ENCODE results near the gene GLUD2. TPM values are rescaled to one million over a fixed set of nuclear protein-coding genes. Genes with fewer than 3 reads are reported as not detected.
"Not testable (repeated sequence)": the region's sequence is repeated elsewhere in the genome, so short reads cannot be mapped to it uniquely, and the experiment has no call there.

Gene GLUD2
- total RNA-seq (10 to 100 TPM; 11.3 to 24.3 TPM), polyA plus RNA-seq (1 to 10 TPM; 2.8 to 5.7 TPM)

DNA sequence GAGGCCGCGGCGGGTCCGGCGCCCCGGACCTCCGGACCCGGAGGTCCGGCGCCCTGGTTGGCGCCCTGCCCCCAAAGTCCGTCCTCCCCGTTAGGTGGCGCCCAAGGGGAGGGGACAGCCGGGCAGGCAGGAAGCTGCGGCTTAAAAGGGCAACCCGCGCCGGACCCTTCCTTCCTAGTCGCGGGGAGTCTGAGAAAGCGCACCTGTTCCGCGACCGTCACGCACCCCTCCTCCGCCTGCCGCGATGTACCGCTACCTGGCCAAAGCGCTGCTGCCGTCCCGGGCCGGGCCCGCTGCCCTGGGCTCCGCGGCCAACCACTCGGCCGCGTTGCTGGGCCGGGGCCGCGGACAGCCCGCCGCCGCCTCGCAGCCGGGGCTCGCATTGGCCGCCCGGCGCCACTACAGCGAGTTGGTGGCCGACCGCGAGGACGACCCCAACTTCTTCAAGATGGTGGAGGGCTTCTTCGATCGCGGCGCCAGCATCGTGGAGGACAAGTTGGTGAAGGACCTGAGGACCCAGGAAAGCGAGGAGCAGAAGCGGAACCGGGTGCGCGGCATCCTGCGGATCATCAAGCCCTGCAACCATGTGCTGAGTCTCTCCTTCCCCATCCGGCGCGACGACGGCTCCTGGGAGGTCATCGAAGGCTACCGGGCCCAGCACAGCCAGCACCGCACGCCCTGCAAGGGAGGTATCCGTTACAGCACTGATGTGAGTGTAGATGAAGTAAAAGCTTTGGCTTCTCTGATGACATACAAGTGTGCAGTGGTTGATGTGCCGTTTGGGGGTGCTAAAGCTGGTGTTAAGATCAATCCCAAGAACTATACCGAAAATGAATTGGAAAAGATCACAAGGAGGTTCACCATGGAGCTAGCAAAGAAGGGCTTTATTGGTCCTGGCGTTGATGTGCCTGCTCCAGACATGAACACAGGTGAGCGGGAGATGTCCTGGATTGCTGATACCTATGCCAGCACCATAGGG lies at the start of gene GLUD2:
Gene GLUD2, plus strand, starts transcription at position 170 of the 979 bp plus-strand sequence. Its CDS starts 75 bp downstream, at position 245.
- Histone ChIP-seq H3K9ac (ENCODE audit: low read depth in 1 of 2, low read length in 2 of 2) (peak within 1 kb of the TSS; percentile 21 to 28), H3K4me3 (ENCODE audit: low read depth in 1 of 3, low read length in 3 of 3) (peak within 1 kb of the TSS in 2 of 3 donors; percentile 60 to 62), H3K27ac (ENCODE audit: low read depth in 1 of 2, low read length in 2 of 2) (peak within 1 kb of the TSS in 1 of 2 donors; percentile 35)
- H3K36me3 ChIP-seq (ENCODE audit: control insufficient read depth in 4 of 4, insufficient read depth in 3 of 4, low read depth in 1 of 4, low read length in 3 of 4); H3K4me1 ChIP-seq (ENCODE audit: control insufficient read depth in 4 of 4, insufficient read depth in 4 of 4, low read length in 3 of 4); H3K9me3 ChIP-seq (ENCODE audit: control insufficient read depth in 4 of 4, low read length in 3 of 4); H3K27me3 ChIP-seq (ENCODE audit: control insufficient read depth in 4 of 4, insufficient read depth in 4 of 4, low read length in 3 of 4): not testable (repeated sequence)
- peak; percentile 52 for DNase-seq (ENCODE audit: low spot score)
- TF ChIP-seq HNF4A (conservative IDR thresholded peaks at IDR 0.05) (peak; percentile 43 to 48), RAD21 (IDR thresholded peaks at IDR 0.05) (peak; percentile 20)
- TF ChIP-seq, protein P1, sequence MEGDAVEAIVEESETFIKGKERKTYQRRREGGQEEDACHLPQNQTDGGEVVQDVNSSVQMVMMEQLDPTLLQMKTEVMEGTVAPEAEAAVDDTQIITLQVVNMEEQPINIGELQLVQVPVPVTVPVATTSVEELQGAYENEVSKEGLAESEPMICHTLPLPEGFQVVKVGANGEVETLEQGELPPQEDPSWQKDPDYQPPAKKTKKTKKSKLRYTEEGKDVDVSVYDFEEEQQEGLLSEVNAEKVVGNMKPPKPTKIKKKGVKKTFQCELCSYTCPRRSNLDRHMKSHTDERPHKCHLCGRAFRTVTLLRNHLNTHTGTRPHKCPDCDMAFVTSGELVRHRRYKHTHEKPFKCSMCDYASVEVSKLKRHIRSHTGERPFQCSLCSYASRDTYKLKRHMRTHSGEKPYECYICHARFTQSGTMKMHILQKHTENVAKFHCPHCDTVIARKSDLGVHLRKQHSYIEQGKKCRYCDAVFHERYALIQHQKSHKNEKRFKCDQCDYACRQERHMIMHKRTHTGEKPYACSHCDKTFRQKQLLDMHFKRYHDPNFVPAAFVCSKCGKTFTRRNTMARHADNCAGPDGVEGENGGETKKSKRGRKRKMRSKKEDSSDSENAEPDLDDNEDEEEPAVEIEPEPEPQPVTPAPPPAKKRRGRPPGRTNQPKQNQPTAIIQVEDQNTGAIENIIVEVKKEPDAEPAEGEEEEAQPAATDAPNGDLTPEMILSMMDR (IDR thresholded peaks at IDR 0.05; ENCODE audit: low read depth, low read length, missing input control) = peak; percentile 16
- WGBS = 16% methylated on average over 79 of the region's 82 CpGs

- Histone ChIP-seq H3K9ac (ENCODE audit: low read depth in 1 of 2, low read length in 2 of 2) (no peak overlapping the region), H3K4me3 (ENCODE audit: low read depth in 1 of 3, low read length in 3 of 3) (no peak overlapping the region), H3K27me3 (ENCODE audit: control insufficient read depth in 4 of 4, insufficient read depth in 4 of 4, low read length in 3 of 4) (no peaks in the 10 kb centered on the region), H3K4me1 (ENCODE audit: control insufficient read depth in 4 of 4, insufficient read depth in 4 of 4, low read length in 3 of 4) (no peaks in the 10 kb centered on the region), H3K27ac (ENCODE audit: low read depth in 1 of 2, low read length in 2 of 2) (no peak overlapping the region), H3K9me3 (ENCODE audit: control insufficient read depth in 4 of 4, low read length in 3 of 4) (no peaks in the 10 kb centered on the region), H3K36me3 (ENCODE audit: control insufficient read depth in 4 of 4, insufficient read depth in 3 of 4, low read depth in 1 of 4, low read length in 3 of 4) (no peaks in the 10 kb centered on the region)
- TF ChIP-seq ATF3 (IDR thresholded peaks at IDR 0.05) (no peak), HNF4G (IDR thresholded peaks at IDR 0.05) (no peak), REST (IDR thresholded peaks at IDR 0.05) (no peak), RXRA (IDR thresholded peaks at IDR 0.05) (no peak), FOXA2 (IDR thresholded peaks at IDR 0.05) (no peak), EGR1 (IDR thresholded peaks at IDR 0.05; ENCODE audit: low read depth in 2 of 2) (no peak), JUND (IDR thresholded peaks at IDR 0.05) (no peak), HNF4A (conservative IDR thresholded peaks at IDR 0.05) (no peak), NR2F2 (IDR thresholded peaks at IDR 0.05) (no peak), GABPA (IDR thresholded peaks at IDR 0.05 in 1 of 2, conservative IDR thresholded peaks at IDR 0.05 in 1 of 2) (no peak), SP1 (IDR thresholded peaks at IDR 0.05) (no peak), RAD21 (IDR thresholded peaks at IDR 0.05) (no peak), TAF1 (conservative IDR thresholded peaks at IDR 0.05) (no peak), YY1 (IDR thresholded peaks at IDR 0.05) (no peak), FOXA1 (IDR thresholded peaks at IDR 0.05) (no peak)
- TF ChIP-seq, protein P2, sequence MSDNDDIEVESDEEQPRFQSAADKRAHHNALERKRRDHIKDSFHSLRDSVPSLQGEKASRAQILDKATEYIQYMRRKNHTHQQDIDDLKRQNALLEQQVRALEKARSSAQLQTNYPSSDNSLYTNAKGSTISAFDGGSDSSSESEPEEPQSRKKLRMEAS (IDR thresholded peaks at IDR 0.05) = no peak
- TF ChIP-seq, protein P3, sequence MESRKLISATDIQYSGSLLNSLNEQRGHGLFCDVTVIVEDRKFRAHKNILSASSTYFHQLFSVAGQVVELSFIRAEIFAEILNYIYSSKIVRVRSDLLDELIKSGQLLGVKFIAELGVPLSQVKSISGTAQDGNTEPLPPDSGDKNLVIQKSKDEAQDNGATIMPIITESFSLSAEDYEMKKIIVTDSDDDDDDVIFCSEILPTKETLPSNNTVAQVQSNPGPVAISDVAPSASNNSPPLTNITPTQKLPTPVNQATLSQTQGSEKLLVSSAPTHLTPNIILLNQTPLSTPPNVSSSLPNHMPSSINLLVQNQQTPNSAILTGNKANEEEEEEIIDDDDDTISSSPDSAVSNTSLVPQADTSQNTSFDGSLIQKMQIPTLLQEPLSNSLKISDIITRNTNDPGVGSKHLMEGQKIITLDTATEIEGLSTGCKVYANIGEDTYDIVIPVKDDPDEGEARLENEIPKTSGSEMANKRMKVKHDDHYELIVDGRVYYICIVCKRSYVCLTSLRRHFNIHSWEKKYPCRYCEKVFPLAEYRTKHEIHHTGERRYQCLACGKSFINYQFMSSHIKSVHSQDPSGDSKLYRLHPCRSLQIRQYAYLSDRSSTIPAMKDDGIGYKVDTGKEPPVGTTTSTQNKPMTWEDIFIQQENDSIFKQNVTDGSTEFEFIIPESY (IDR thresholded peaks at IDR 0.05) = no peak
- TF ChIP-seq, protein P1 (IDR thresholded peaks at IDR 0.05; ENCODE audit: low read depth, low read length, missing input control) = no peak
- no peak for DNase-seq (ENCODE audit: low spot score)
- WGBS = 81% methylated on average over 3 of the region's 3 CpGs
Observed at GRCh38 chrX:120999413-120999812, 48.0 kb upstream of the GLUD2 start.
